IMR-90 (cell line): ENCODE results near the gene TNPO2. TPM values are rescaled to one million over a fixed set of nuclear protein-coding genes. Genes with fewer than 3 reads are reported as not detected.
A peak's percentile ranks its signal among the peaks of the same experiment; 100 is the strongest.

ENCODE experiments used
- ATAC-seq: fragments of 200-7000 bp; cut with Tn5 transposase; 2 replicates; pipeline ENCODE4 v1.9.1; 2020; ENCODE audit warnings: low read depth, mild to moderate bottlenecking, moderate library complexity
- BruUV-seq: library from RNA; stranded (reverse); fragments of 400-500 nt; replicated peaks from 2 replicates; lab custom pipeline; 2021; lab: Mats Ljungman, UMichigan
- CTCF ChIA-PET: fragments of 300-600 bp; formaldehyde crosslinking; extraction: SDS; loops from one replicate; lab custom pipeline; 2021; ENCODE audit warnings: antibody characterized with exemption; lab: Yijun Ruan, JAX
- POLR2A ChIA-PET: fragments of 300-600 bp; sonication (Branson Sonifier 250); formaldehyde crosslinking; loops from one replicate; lab custom pipeline; 2022; ENCODE audit warnings: antibody characterized with exemption; ENCODE audit not compliant: unreplicated experiment; lab: Charles Lee
- DNase-seq: peaks from one replicate; pipeline ENCODE4 v3.0.0; 2013
- H2AFZ ChIP-seq: replicated peaks from 2 replicates; pipeline ENCODE3; 2013; ENCODE audit warnings: low read length, mild to moderate bottlenecking; ENCODE audit not compliant: poor library complexity
- H2AK5ac ChIP-seq: 2 replicates; pipeline ENCODE4 v1.6.1; 2013; ENCODE audit warnings: low read depth, low read length, inconsistent platforms
- H2AK9ac ChIP-seq: replicated peaks from 2 replicates; pipeline ENCODE3; 2013; ENCODE audit warnings: mild to moderate bottlenecking, low read depth, low read length, moderate library complexity; ENCODE audit not compliant: poor library complexity
- H2BK120ac ChIP-seq: 2 replicates; pipeline ENCODE4 v1.6.1; 2013; ENCODE audit warnings: low read depth, low read length, inconsistent platforms
- H2BK15ac ChIP-seq: 3 replicates; pipeline ENCODE4 v1.6.1; 2013; ENCODE audit warnings: low read depth, low read length, inconsistent platforms
- H2BK20ac ChIP-seq: 2 replicates; pipeline ENCODE4 v1.6.1; 2013; ENCODE audit warnings: low read depth, mild to moderate bottlenecking, inconsistent platforms, low read length, moderate library complexity
- H2BK5ac ChIP-seq: 2 replicates; pipeline ENCODE4 v1.6.1; 2013; ENCODE audit warnings: mild to moderate bottlenecking, low read depth, low read length, inconsistent platforms; ENCODE audit not compliant: poor library complexity, severe bottlenecking
- H3K14ac ChIP-seq: replicated peaks from 2 replicates; pipeline ENCODE4 v1.6.1; 2013; ENCODE audit warnings: low read depth, low read length, inconsistent platforms
- H3K18ac ChIP-seq: 2 replicates; pipeline ENCODE4 v1.6.1; 2013; ENCODE audit warnings: low read depth, low read length, control low read depth
- H3K23ac ChIP-seq: 2 replicates; pipeline ENCODE4 v1.6.1; 2013; ENCODE audit warnings: low read depth, low read length, inconsistent platforms
- H3K27ac ChIP-seq: 2 replicates; pipeline ENCODE4 v1.5.1; 2013; ENCODE audit warnings: mild to moderate bottlenecking, control low read depth, low read length; ENCODE audit not compliant: insufficient read depth
- H3K27me3 ChIP-seq: 2 replicates; pipeline ENCODE4 v1.6.1; 2013; ENCODE audit warnings: low read length; ENCODE audit not compliant: control insufficient read depth, insufficient read depth
- H3K36me3 ChIP-seq: 2 replicates; pipeline ENCODE4 v1.6.1; 2013; ENCODE audit warnings: low read length, mixed read lengths; ENCODE audit not compliant: control insufficient read depth, insufficient read depth
- H3K4ac ChIP-seq: 2 replicates; pipeline ENCODE4 v1.6.1; 2013; ENCODE audit warnings: low read depth, low read length, inconsistent platforms
- H3K4me1 ChIP-seq: 2 replicates; pipeline ENCODE4 v1.6.1; 2013; ENCODE audit warnings: low read length, mixed read lengths; ENCODE audit not compliant: control insufficient read depth, insufficient read depth
- H3K4me2 ChIP-seq: 2 replicates; pipeline ENCODE4 v1.6.1; 2013; ENCODE audit warnings: low read depth, mild to moderate bottlenecking, control low read depth, low read length, moderate library complexity
- H3K4me3 ChIP-seq: 2 replicates; pipeline ENCODE4 v1.5.1; 2013; ENCODE audit warnings: low read depth, mild to moderate bottlenecking, control low read depth, low read length, moderate library complexity; ENCODE audit not compliant: insufficient read depth
- H3K56ac ChIP-seq: 2 replicates; pipeline ENCODE4 v1.6.1; 2013; ENCODE audit warnings: low read length, inconsistent platforms; ENCODE audit not compliant: insufficient read depth; ENCODE audit errors: extremely low read depth
- H3K79me1 ChIP-seq, 2 experiments: 2 replicates each; pipeline ENCODE4 v1.6.1; 2013; ENCODE audit warnings: low read length in 2 of 2, inconsistent platforms in 1 of 2, low read depth in 1 of 2
- H3K9ac ChIP-seq: 2 replicates; pipeline ENCODE4 v1.6.1; 2013; ENCODE audit warnings: low read depth, low read length, control low read depth
- H3K9me1 ChIP-seq: 2 replicates; pipeline ENCODE4 v1.6.1; 2013; ENCODE audit warnings: low read length, inconsistent platforms; ENCODE audit not compliant: insufficient read depth
- H3K9me3 ChIP-seq: 2 replicates; pipeline ENCODE4 v1.6.1; 2013; ENCODE audit warnings: low read length; ENCODE audit not compliant: control insufficient read depth, insufficient read depth
- H4K20me1 ChIP-seq: 2 replicates; pipeline ENCODE4 v1.6.1; 2013; ENCODE audit warnings: low read length, inconsistent platforms; ENCODE audit not compliant: insufficient read depth
- H4K5ac ChIP-seq: 2 replicates; pipeline ENCODE4 v1.6.1; 2013; ENCODE audit warnings: mild to moderate bottlenecking, low read depth, low read length, control low read depth
- H4K8ac ChIP-seq, 2 experiments: 2 replicates each; pipeline ENCODE4 v1.6.1; 2013; ENCODE audit warnings: low read depth in 2 of 2, low read length in 2 of 2, control low read depth in 1 of 2, inconsistent platforms in 1 of 2
- H4K91ac ChIP-seq: 2 replicates; pipeline ENCODE4 v1.6.1; 2013; ENCODE audit warnings: low read depth, low read length, inconsistent platforms; ENCODE audit not compliant: insufficient read depth
- MAZ ChIP-seq: IDR thresholded peaks from 2 replicates; pipeline ENCODE4 v1.6.1; 2012; ENCODE audit warnings: low read depth, mild to moderate bottlenecking, low read length, improper control_type of control experiment, moderate library complexity, borderline replicate concordance
- SMC3 ChIP-seq: fragments of 150-350 bp; IDR thresholded peaks from 2 replicates; pipeline ENCODE4 v1.6.1; 2016; ENCODE audit warnings: low read depth, mild to moderate bottlenecking, antibody characterized with exemption, low read length, moderate library complexity
- WGBS, 2 experiments: methylation state at CpG; one replicate each; pipeline versions ENCODE4 v1.1.5 to v1.1.7; 2013; ENCODE audit warnings: missing lambda C conversion rate in 2 of 2; ENCODE audit not compliant: insufficient read length in 1 of 2; ENCODE audit errors: extremely low coverage in 2 of 2; 5-methylcytosine and 5-hydroxymethylcytosine counted together
- dilution Hi-C: fragments of 300-500 bp; cut with HindIII; formaldehyde crosslinking; loops from one replicate; pipeline ENCODE4 v1.14.3; 2018; ENCODE audit warnings: low sequenced_read_pairs; ENCODE audit not compliant: unreplicated experiment
- in situ Hi-C: fragments of 300-500 bp; cut with MboI; formaldehyde crosslinking; loops from 3 replicates; pipeline ENCODE4 v1.14.3; 2019; ENCODE audit warnings: low sequenced_read_pairs, inconsistent platforms, mixed read lengths
- intact Hi-C: fragments of 100-400 bp; cut with micrococcal nuclease; formaldehyde crosslinking; loops from 2 replicates; pipeline ENCODE4 v1.10.0; 2022
- polyA plus RNA-seq, 3 experiments: library from polyadenylated mRNA; depleted of rRNA; stranded (reverse); fragments of >200 nt; gene quantifications; 2 replicates each; pipeline ENCODE4 v1.2.3, GENCODE V29; 2012; ENCODE audit warnings: low replicate concordance in 1 of 3
- total RNA-seq: library from RNA; depleted of rRNA; stranded (reverse); fragments of >200 nt; gene quantifications from 2 replicates; pipeline ENCODE4 v1.2.3, GENCODE V29; 2012

TNPO2 gene
- total and polyA plus RNA-seq, 2 of the 4 experiments (the other 2 are of a cell fraction): 36.0 to 77.2 TPM

DNA sequence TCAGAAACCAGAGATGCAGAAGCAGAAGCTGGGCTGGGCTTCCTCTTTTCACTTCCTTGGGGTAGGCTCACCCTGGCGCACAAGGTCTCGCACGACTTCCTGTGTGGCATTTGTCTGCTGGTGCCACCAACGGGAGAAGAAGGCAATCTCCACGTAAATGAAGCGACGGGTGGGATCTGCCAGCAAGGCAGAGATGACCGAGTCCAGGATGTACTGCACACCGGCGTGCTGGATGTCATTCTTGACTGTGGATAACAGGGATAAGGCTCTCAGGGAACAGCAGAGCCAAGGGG, 58.5 kb downstream of the TNPO2 start:
- Histone ChIP-seq H3K79me1 (peaks cover 33 to 56% of the 10 kb centered on the region in 2 experiments), H3K36me3 (peaks cover 23% of the 10 kb centered on the region)
- POLR2A ChIA-PET: no interaction called here

More for the DNA sequence above, 58.5 kb downstream of the TNPO2 start:
- Histone ChIP-seq H4K20me1 (no peaks in the 10 kb centered on the region), H3K23ac (no peak overlapping the region), H3K27ac (no peak overlapping the region), H2AK9ac (peak overlapping the region; percentile 79), H4K91ac (no peak overlapping the region), H3K4me1 (peaks cover 11% of the 10 kb centered on the region), H3K9me3 (no peaks in the 10 kb centered on the region), H3K56ac (no peak overlapping the region), H3K18ac (no peak overlapping the region), H4K8ac (no peak overlapping the region), H3K9ac (no peak overlapping the region), H2AK5ac (no peak overlapping the region), H2BK120ac (no peak overlapping the region), H2BK20ac (no peak overlapping the region), H3K27me3 (no peaks in the 10 kb centered on the region), H2AFZ (no peak overlapping the region), H4K5ac (no peak overlapping the region), H3K4ac (no peak overlapping the region), H3K9me1 (0 out of 2 replicates have a peak, but pooled peaks cover 13% of the 10 kb centered on the region), H2BK15ac (no peak overlapping the region), H2BK5ac (no peak overlapping the region), H3K4me2 (no peak overlapping the region), H3K14ac (no peak overlapping the region), H3K4me3 (no peak overlapping the region)
- no peak for DNase-seq
- BruUV-seq: no TSS peak
- in situ Hi-C loops (no loop called here), intact Hi-C loops (no loop called here), dilution Hi-C loops (no loop called here)
- no peak for TF ChIP-seq SMC3
- TF ChIP-seq MAZ: no peak
- CTCF ChIA-PET: no interaction called here
- WGBS, 2 experiments: 96% methylated on average over 8 of the region's 10 CpGs; no CpG with 5 or more reads in 1 of the 2 experiments
- no peak for ATAC-seq
